Raji (cell line): ENCODE measurements around the gene C1QL4.

Experiments
- POLR2A ChIP-seq: IDR thresholded peaks from 2 replicates; pipeline ENCODE4 v1.6.1; 2011; ENCODE audit warnings: low read depth, low read length, control low read depth; ENCODE audit not compliant: insufficient read depth

The C1QL4 gene

GRCh38 chr12:49330631-49331379, 6.2 kb downstream of the C1QL4 start:
- TF ChIP-seq POLR2A, result no peak

- no peak for TF ChIP-seq POLR2A
Observed at GRCh38 chr12:49330032-49330619, 6.9 kb downstream of the C1QL4 start.

GRCh38 chr12:49328816-49329215, 8.2 kb downstream of the C1QL4 start:
- no peak for TF ChIP-seq POLR2A

- TF ChIP-seq POLR2A, result no peak
Observed at GRCh38 chr12:49327887-49328286, 9.1 kb downstream of the C1QL4 start.

DNA sequence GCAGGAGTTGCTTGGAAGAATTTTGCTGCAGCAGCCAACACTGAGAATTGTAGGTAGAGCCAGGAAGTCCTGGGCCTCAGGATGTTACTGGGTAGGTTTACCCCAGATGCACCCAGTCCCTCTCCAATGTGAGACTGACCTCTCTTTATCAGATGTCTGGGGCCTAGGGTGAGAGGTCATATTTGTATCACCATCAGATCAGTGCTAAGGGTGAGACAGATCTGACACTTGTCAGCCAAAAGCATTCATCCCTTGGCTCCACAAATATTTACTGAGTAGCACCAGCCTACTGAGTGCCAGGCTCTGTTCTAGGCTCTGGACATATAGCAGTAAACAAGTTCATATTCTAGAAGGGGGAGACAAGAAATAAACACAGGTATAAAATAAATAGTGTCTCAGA, 9.6 kb downstream of the C1QL4 start:
- TF ChIP-seq POLR2A, result no peak

- TF ChIP-seq POLR2A, result no peak
Observed at GRCh38 chr12:49325606-49326005, 11.4 kb downstream of the C1QL4 start.

GRCh38 chr12:49323524-49324097, 13.4 kb downstream of the C1QL4 start:
- no peak for TF ChIP-seq POLR2A

GRCh38 chr12:49322708-49323523, 14.1 kb downstream of the C1QL4 start, which contains the start of gene TROAP:
Gene TROAP, plus strand, starts transcription at chr12:49323255. Its CDS starts 354 bp downstream, at chr12:49323609.
- TF ChIP-seq POLR2A, result peak; percentile 89

DNA sequence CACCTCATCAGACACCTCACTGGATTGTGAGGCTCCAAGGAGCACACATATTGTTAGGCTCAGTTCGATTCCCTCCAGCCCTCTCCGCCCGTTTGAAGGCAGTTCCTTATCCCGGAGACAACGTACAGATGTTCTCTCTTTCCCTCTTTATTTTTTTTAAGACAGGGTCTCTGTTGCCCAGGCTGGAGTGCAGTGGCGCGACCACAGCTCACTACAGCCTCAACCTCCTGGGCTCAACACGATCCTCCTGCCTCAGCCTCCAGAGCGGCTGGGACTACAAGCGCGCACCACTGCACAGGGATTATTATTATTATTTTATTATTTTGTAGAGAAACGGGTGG, 14.7 kb downstream of the C1QL4 start:
- no peak; the same call in 1 of the 2 replicates for TF ChIP-seq POLR2A

GRCh38 chr12:49314811-49315210, 22.2 kb downstream of the C1QL4 start:
- no peak for TF ChIP-seq POLR2A

DNA sequence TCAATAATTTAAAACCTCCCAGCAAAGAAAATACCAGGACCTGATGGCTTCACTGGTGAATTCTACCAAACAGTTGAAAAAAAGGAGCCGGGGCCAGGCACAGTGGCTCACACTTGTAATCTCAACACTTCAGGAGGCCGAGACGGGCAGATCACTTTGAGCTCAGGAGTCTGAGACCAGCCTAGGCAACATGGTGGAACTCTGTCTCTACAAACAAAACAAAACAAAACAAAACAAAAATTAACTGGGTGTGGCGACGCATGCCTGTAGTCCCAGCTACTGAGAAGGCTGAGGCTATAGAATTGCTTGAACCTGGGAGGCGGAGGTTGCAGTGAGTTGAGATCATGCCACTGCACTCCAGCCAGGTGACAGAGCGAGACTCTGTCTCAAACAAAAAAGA, 27.6 kb downstream of the C1QL4 start:
- no peak for TF ChIP-seq POLR2A

GRCh38 chr12:49305762-49306510, 31.1 kb downstream of the C1QL4 start:
- TF ChIP-seq POLR2A, result no peak

DNA sequence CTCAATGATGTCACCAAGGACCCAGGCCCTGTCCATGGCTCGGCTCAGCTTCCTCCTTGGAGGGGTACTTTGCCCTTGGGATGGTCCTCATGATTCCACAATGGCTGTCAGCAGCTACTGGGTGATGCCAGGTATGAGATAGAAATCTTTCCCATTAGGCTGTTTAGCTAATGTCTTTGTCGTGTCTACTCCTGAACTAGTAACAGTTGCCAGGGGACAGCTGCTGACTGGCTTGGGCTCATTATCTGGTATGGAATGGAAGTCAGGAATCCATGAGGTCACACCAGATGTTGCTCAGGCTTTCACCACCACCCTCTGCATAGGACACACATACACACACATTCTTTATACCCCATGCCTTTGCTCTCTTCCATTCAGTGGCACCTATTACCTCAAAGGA, 32.8 kb downstream of the C1QL4 start:
- no peak for TF ChIP-seq POLR2A

DNA sequence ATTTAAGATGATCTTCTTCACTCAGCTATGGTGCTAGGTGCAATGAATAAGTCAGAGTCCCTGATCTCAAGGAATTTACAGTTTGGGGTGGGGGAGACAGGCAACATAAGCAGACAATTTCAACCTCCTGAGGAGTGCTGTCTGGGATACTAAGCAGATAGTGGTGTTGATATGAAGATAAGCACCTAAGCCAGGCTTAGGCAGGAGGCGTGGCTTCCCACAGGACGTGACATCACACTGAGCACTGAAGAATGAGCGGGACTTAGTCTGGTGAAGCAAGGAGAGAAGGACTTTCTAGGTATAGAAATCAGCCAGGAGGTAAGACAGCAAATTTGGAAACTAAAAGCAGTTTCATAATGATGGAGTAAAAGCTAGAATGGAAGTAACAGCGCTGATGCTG, 35.2 kb downstream of the C1QL4 start:
- TF ChIP-seq POLR2A, result 0 out of 2 replicates have a peak, but pooled peaks have one; percentile 14

- TF ChIP-seq POLR2A, result no peak
Observed at GRCh38 chr12:49298160-49298559, 38.8 kb downstream of the C1QL4 start.
